Myocyte (in vitro differentiated cells): ENCODE measurements around the gene ATG4C. TPM values are rescaled to one million over a fixed set of nuclear protein-coding genes. Genes with fewer than 3 reads are reported as not detected.

Source experiments
- DNase-seq: peaks from one replicate; pipeline ENCODE4 v3.0.0-alpha.2; 2012; ENCODE audit warnings: low read depth
- total RNA-seq: library from RNA; depleted of rRNA; stranded (reverse); fragments of >200 nt; gene quantifications from 2 replicates; pipeline ENCODE4 v1.2.3, GENCODE V29; 2014

Gene ATG4C
- total RNA-seq, 1 donor from 2014 or later: 13.0 TPM

- DNase-seq: no peak
These were observed 120.3 kb downstream of the ATG4C start for GRCh38 chr1:62903982-62904855.

DNA sequence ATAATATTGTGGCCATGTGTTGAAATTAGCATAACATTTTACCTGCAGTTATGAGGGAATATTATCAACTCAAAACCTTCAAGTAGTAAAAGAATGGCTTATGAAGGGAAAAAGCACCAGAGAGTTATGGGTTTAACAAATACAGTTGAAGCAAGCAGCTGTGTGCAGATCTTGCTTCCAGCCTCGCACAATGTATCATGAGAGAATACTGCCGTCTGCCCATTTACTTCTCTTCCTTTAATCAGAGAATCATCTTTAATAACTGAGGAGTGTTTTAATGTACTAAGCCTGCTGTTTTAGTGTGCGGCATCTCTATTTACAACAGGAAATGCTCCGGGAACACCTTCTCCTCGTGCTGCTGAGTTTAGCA lies 120.9 kb downstream of the ATG4C start:
- no peak for DNase-seq

- DNase-seq: no peak
These were observed 121.4 kb downstream of the ATG4C start for GRCh38 chr1:62905309-62905708.

DNA sequence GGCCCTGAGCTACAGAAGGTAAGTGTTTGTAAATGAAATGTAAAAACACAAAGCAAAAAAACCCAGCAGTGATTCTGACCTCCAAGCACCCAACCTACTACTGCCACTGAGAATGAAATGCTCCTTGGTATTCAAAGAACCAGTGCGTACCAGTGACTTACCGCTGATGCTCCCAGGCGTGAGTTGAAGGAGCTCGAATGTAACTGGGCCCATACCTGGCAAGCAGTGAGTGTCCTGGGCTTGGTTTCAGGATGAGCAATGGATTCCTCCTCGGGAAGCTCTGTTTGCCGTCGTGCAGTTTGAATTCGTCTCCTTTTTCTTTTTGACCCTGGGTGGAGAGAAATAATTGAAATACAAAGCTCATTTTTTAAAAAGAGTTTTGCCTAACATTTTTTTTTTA lies 121.9 kb downstream of the ATG4C start:
- DNase-seq: no peak

DNA sequence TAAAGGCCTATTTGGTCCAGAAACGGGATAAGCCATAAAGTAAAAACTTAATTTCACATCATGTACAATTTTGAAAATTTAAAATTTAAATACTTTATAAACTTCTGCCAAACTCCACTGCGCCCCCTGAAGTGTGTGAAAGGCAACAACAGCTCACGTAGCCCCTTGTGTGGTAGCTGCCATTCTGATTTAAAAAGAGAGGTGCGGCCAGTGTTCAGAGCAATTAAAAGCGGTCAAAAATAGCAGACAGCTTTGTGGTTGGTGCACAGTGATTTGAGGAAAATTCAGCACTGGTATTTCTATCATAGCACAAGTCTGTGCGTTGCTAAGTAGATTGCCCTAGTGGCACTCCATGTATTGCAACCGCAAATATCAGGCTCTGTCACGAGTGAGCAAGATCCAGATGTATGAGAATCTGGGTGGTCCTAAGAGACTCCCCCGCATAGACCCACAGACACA lies 122.5 kb downstream of the ATG4C start:
- DNase-seq: peak; percentile 11

DNA sequence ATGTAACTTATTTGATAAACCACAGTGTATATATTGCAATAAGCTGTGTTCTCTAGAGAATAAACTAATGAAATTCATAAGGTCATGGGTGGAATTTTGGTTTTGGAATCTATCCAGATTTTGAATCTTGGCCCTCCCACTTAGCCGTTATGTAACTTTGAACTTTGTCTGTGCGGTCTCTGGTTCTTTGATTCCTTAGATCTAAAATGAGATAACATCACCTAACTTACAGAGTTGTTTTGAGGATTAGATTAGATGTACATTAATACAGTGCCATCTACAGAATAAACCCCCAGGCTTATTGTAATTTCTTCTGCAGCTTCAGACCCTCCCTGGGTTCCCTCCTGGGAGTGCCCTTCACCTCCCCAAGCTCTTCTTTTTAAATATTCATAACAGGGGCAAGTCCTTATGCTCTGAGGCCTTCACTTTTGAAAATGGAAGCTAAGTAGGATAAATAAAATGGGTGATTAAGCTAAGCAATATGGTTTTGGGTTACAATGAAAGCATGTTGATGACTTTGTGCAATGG lies 124.3 kb downstream of the ATG4C start:
- no peak for DNase-seq

DNA sequence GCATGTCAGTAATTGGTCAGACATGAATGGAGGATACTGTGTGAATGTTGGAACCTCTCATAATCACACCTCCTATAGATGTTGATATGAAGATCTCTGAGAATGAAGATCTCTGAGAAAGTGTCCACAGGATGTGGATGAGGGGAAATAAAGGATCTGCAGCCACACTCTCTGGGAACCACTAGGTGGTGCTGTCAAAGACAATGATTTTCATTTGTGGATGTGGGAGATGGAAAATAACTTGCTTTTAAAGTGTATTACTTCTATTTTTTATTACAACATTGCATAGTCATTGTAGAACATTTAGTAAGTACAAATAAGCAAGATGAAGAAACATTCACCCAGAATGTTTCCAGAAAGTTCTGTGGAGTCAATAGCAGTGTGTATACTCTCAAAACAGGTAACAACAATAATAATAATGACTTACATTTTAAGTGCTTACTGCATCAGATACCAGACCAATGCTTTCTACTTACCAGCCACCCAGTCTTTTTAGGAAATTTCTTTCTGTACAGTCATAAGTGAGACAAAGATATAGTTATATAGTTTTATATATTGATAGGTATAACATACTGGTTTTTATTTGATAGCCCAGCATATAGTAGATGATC lies 128.2 kb downstream of the ATG4C start:
- peak; percentile 26 for DNase-seq

Other genes starting within 250 kb of the ATG4C start
- gene ANGPTL3, start 186.6 kb upstream of the ATG4C start, total RNA-seq: not detected in 2 replicates
- gene DOCK7, start 95.7 kb upstream of the ATG4C start, total RNA-seq: 33.0 and 43.1 TPM in 2 replicates